ENCODE results near the gene CRYGN. TPM values are rescaled to one million over a fixed set of nuclear protein-coding genes. Genes with fewer than 3 reads are reported as not detected.

CRYGN gene
- total RNA-seq, 1 donor from 2014 or later, result not detected

- intact Hi-C loops (cut with micrococcal nuclease), result no loop called here
Observed at GRCh38 chr7:151408839-151409666, 30.9 kb downstream of the CRYGN start.

GRCh38 chr7:151408498-151408838, 31.5 kb downstream of the CRYGN start:
- intact Hi-C loops (cut with micrococcal nuclease), result no loop called here

- intact Hi-C loops (cut with micrococcal nuclease), result no loop called here
Observed at GRCh38 chr7:151406886-151407583, 32.9 kb downstream of the CRYGN start.

GRCh38 chr7:151406051-151406875, 33.7 kb downstream of the CRYGN start:
- intact Hi-C loops (cut with micrococcal nuclease), result no loop called here

- intact Hi-C loops (cut with micrococcal nuclease), result no loop called here
Observed at GRCh38 chr7:151405588-151405987, 34.4 kb downstream of the CRYGN start.

- intact Hi-C loops (cut with micrococcal nuclease), result no loop called here
Observed at GRCh38 chr7:151405056-151405455, 34.9 kb downstream of the CRYGN start.

GRCh38 chr7:151404216-151405011, 35.5 kb downstream of the CRYGN start:
- intact Hi-C loops (cut with micrococcal nuclease), result no loop called here

GRCh38 chr7:151403764-151404163, 36.2 kb downstream of the CRYGN start:
- intact Hi-C loops (cut with micrococcal nuclease), result no loop called here

GRCh38 chr7:151402029-151402835, 37.7 kb downstream of the CRYGN start:
- intact Hi-C loops (cut with micrococcal nuclease), result no loop called here

- intact Hi-C loops (cut with micrococcal nuclease), result no loop called here
Observed at GRCh38 chr7:151400626-151401315, 39.2 kb downstream of the CRYGN start.

GRCh38 chr7:151399906-151400305, 40.0 kb downstream of the CRYGN start:
- intact Hi-C loops (cut with micrococcal nuclease), result no loop called here

GRCh38 chr7:151399305-151399601, 40.7 kb downstream of the CRYGN start:
- intact Hi-C loops (cut with micrococcal nuclease), result no loop called here

- intact Hi-C loops (cut with micrococcal nuclease), result no loop called here
Observed at GRCh38 chr7:151398446-151399304, 41.3 kb downstream of the CRYGN start.

GRCh38 chr7:151397026-151397425, 42.9 kb downstream of the CRYGN start:
- intact Hi-C loops (cut with micrococcal nuclease), result no loop called here

GRCh38 chr7:151396328-151396970, 43.5 kb downstream of the CRYGN start:
- intact Hi-C loops (cut with micrococcal nuclease), result no loop called here

- intact Hi-C loops (cut with micrococcal nuclease), result no loop called here
Observed at GRCh38 chr7:151395036-151395367, 44.9 kb downstream of the CRYGN start.

GRCh38 chr7:151394076-151395035, 45.6 kb downstream of the CRYGN start:
- intact Hi-C loops (cut with micrococcal nuclease), result no loop called here

Data from T-helper 2 cell treated with Interferon-gamma antibody and Interleukin-4, amounts not matched to agents 100 ng/mL and 5 ng/mL, for 36 hours (primary cell).